GM08714 (cell line): Measurements from ENCODE around the gene RETREG2.
A peak's percentile ranks its signal among the peaks of the same experiment; 100 is the strongest.

Experiments
- H3K4me3 ChIP-seq: fragments of 200-500 bp; sonication (Bioruptor generic); 2 replicates; pipeline ENCODE4 v1.5.1; 2014; ENCODE audit warnings: mild to moderate bottlenecking, low read length, inconsistent platforms
- ZNF274 ChIP-seq: IDR thresholded peaks from 2 replicates; pipeline ENCODE4 v1.6.1; 2012; ENCODE audit warnings: mild to moderate bottlenecking, low read depth, low read length

Gene RETREG2

DNA sequence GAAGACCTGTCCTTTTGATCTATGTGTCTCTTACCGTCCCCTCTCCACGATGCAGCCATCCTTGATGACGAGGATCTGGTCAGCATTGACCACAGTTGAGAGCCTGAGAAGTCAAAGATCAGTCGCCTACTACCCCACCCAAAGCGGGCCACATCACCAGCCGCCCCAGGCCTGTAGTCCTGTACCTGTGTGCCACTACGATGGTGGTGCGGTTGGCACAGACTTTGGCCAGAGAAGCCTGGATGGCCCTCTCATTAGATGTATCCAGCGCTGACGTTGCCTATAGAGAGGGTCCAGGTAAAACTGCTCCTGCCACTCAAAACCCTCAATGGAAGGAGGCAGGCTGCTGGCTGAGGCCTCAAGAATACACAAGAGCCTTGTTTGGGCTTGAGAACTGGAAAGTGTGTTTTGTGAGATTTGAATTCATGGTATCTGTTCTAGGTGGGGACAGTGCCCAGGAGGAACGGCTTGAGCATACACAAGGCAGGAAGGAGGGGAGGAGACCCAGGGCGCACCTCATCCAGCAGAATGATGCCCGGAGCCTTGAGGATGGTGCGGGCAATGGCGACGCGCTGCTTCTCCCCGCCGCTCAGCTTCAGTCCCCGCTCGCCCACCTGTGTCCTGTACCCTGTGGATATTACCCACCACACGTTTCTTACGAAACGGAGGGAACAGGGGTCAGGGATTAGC is 32.3 kb downstream of the RETREG2 start:
- H3K4me3 ChIP-seq = no peak overlapping the region

GRCh38 chr2:219210886-219211362 is 32.8 kb downstream of the RETREG2 start:
- no peak for TF ChIP-seq ZNF274
- no peak overlapping the region for H3K4me3 ChIP-seq

More for the DNA sequence above, 32.3 kb downstream of the RETREG2 start:
- no peak for TF ChIP-seq ZNF274

- TF ChIP-seq ZNF274 = no peak
- H3K4me3 ChIP-seq = no peak overlapping the region
Observed at GRCh38 chr2:219213026-219213415, 34.9 kb downstream of the RETREG2 start.

GRCh38 chr2:219213486-219214071 is 35.5 kb downstream of the RETREG2 start:
- no peak overlapping the region for H3K4me3 ChIP-seq
- TF ChIP-seq ZNF274 = no peak

- TF ChIP-seq ZNF274 = no peak
- H3K4me3 ChIP-seq = no peak overlapping the region
Observed at GRCh38 chr2:219214141-219214540, 36.1 kb downstream of the RETREG2 start.

- TF ChIP-seq ZNF274 = no peak
- no peak overlapping the region for H3K4me3 ChIP-seq
Observed at GRCh38 chr2:219214786-219215185, 36.7 kb downstream of the RETREG2 start.

DNA sequence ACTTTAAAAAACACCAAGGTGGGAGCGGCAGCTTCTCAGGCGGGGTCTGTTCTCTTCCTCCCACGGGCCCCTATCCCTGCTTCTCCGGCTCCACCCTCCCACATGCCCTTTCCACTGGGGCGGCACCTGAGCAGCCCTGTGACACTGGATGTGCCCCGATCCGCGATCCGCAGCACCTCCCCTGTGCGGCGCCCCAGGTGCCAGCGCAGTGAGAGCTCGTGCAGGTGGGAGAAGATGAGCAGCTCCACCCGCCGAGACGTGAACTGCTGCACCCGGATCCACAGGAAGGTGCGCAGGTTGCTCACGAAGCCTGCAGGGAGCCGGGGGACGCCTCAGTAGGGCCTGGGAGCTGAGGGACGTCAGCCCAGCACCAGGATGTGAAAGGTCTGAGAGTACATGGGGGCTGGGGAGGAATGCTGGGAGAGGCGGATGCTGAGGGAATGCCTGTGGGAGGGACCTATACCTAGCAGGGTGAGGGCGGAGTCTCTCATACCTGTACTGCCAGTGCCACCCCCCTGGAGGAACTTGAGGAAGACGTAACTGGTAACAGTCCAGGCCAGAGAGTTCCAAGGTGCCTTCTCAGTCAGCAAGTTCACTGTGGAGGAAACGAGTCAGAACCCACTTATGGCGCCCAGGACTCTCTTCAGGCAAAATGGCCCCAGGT is 37.9 kb downstream of the RETREG2 start:
- TF ChIP-seq ZNF274 = no peak
- H3K4me3 ChIP-seq = no peak overlapping the region

- no peak overlapping the region for H3K4me3 ChIP-seq
- TF ChIP-seq ZNF274 = no peak
Observed at GRCh38 chr2:219216535-219216915, 38.5 kb downstream of the RETREG2 start.

GRCh38 chr2:219218217-219218731 is 40.2 kb downstream of the RETREG2 start:
- H3K4me3 ChIP-seq = peak overlapping the region; percentile 68; the same call in 1 of the 2 replicates
- TF ChIP-seq ZNF274 = no peak

GRCh38 chr2:219218732-219219701 is 40.9 kb downstream of the RETREG2 start, which contains the start of gene ABCB6:
Gene ABCB6 (minus strand): TSS chr2:219218958. CDS start chr2:219218673, 285 bp downstream.
- no peak for TF ChIP-seq ZNF274
- H3K4me3 ChIP-seq = peak within 1 kb of the TSS; percentile 68; the same call in 1 of the 2 replicates

GRCh38 chr2:219219784-219220532 is 41.9 kb downstream of the RETREG2 start:
- TF ChIP-seq ZNF274 = no peak
- H3K4me3 ChIP-seq = no peak overlapping the region

DNA sequence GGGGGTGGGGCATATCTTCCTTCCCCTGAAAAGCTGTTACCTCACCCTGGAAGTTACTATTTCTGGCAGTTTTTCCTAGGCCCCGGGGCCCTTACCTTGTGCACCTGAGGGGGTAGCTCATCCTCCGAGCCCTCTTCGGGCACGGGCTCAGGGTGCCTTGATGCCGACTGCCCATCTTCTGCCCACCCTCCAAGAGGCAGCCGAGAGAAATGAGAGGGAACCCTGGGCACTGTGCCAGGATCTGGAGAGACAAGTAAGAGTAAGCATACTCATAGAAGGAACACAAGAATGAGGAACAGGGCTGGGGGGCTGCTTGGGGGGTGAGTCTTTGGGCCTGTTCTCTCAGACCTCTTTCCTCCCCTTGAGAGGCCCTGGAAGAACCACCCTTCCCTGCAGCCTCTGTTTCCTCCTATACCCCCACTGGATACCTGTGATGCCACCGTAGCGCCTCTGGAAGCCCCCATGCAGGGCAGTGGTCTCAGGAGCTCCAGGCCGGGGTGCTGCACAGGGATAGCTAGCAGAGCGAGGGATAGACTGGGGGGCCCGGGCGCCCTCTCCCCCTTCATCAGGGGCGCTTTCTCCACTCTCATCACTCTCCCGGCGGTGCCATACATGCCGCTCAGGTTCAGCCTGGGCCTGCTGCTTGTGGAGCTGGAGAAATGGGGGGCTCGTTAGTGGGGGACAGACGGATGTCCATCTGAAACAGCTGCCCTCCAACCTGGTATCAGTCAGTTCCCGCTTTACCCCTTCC is 42.8 kb downstream of the RETREG2 start:
- H3K4me3 ChIP-seq = no peak overlapping the region
- no peak for TF ChIP-seq ZNF274
